Measurements from ENCODE around the gene SMIM10L2A.

SMIM10L2A gene

DNA sequence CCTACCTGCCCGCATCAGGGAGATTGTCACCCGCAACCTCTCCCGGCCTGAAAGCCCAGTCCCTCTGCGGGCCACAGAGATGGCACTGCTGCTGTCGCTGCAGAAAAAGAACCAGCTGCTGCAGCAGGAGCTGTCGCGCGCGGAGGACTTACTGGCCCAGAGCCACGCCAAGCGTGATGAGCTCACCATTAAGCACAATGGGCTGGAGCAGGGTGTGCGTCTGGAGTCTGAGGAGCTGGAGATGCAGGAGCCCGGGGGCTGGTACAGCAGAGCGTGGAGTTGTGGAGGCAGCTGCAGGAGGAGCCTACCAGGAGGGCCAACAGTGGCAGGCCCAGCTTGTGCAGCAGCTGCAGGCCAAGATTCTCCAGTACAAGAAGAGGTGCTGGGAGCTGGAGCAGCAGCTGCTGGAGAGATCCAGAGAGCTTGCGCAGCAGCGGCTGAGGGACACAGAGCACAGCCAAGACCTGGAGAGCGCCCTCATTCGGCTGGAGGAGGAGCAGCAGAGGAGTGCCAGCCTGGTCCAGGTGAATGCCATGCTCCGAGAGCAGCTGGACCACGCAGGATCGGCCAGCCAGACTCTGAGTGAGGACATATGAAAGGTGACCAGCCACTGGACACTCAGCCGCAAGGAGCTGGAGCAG, 11.3 kb downstream of the SMIM10L2A start:
- Histone ChIP-seq H3K27me3 (replicated peaks; ENCODE audit: control insufficient read depth, insufficient read depth, low read length) (no peaks in the 10 kb centered on the region; the same call in 1 of the 2 replicates), H3K36me3 (ENCODE audit: control insufficient read depth, insufficient read depth, low read length) (no peaks in the 10 kb centered on the region), H3K4me3 (replicated peaks; ENCODE audit: low read depth, low read length) (no peak overlapping the region)
- TF ChIP-seq, protein P1, sequence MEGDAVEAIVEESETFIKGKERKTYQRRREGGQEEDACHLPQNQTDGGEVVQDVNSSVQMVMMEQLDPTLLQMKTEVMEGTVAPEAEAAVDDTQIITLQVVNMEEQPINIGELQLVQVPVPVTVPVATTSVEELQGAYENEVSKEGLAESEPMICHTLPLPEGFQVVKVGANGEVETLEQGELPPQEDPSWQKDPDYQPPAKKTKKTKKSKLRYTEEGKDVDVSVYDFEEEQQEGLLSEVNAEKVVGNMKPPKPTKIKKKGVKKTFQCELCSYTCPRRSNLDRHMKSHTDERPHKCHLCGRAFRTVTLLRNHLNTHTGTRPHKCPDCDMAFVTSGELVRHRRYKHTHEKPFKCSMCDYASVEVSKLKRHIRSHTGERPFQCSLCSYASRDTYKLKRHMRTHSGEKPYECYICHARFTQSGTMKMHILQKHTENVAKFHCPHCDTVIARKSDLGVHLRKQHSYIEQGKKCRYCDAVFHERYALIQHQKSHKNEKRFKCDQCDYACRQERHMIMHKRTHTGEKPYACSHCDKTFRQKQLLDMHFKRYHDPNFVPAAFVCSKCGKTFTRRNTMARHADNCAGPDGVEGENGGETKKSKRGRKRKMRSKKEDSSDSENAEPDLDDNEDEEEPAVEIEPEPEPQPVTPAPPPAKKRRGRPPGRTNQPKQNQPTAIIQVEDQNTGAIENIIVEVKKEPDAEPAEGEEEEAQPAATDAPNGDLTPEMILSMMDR (IDR thresholded peaks at IDR 0.05; ENCODE audit: insufficient read depth, low read length, poor library complexity, severe bottlenecking): no peak
- DNase-seq (ENCODE audit: extremely low read depth, insufficient read length): no peak

DNA sequence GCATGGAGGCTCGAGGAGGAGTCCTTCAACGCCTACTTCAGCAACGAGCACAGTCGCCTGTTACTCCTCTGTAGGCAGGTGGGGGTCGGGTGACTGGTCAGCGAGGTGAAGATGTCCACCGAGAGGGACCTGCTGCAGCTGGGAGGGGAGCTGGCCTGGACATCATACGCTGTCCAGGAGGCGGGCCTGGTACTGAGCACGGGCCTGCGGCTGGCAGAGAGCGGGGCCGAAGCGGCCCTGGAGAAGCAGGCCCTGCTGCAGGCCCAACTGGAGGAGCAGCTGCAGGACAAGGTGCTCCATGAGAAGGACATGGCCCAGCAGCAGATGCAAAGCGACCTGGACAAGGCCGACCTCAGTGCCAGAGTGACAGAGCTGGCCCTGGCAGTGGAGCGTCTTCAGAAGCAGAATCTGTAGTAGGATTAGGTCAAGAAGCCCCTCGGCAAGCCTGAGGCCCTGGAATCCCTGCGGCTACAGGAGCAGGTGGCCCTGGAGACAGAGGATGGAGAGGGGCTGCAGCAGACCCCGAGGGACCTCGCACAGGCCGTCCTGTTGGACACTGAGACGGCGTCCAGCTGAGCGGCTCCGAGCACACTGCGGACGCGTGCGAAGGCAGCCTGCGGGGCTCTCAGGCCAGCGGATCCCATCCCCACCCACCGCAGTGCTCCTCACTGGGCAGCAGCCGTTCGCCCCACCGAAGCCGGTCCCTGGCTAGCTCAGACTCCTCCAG, 11.9 kb downstream of the SMIM10L2A start:
- H3K4me3 ChIP-seq (replicated peaks; ENCODE audit: low read depth, low read length): no peak overlapping the region
- no peak for DNase-seq (ENCODE audit: extremely low read depth, insufficient read length)
- TF ChIP-seq, protein P1 (IDR thresholded peaks at IDR 0.05; ENCODE audit: insufficient read depth, low read length, poor library complexity, severe bottlenecking): no peak
- H3K36me3 ChIP-seq (ENCODE audit: control insufficient read depth, insufficient read depth, low read length): no peaks in the 10 kb centered on the region
- H3K27me3 ChIP-seq (replicated peaks; ENCODE audit: control insufficient read depth, insufficient read depth, low read length): no peaks in the 10 kb centered on the region; the same call in 1 of the 2 replicates

DNA sequence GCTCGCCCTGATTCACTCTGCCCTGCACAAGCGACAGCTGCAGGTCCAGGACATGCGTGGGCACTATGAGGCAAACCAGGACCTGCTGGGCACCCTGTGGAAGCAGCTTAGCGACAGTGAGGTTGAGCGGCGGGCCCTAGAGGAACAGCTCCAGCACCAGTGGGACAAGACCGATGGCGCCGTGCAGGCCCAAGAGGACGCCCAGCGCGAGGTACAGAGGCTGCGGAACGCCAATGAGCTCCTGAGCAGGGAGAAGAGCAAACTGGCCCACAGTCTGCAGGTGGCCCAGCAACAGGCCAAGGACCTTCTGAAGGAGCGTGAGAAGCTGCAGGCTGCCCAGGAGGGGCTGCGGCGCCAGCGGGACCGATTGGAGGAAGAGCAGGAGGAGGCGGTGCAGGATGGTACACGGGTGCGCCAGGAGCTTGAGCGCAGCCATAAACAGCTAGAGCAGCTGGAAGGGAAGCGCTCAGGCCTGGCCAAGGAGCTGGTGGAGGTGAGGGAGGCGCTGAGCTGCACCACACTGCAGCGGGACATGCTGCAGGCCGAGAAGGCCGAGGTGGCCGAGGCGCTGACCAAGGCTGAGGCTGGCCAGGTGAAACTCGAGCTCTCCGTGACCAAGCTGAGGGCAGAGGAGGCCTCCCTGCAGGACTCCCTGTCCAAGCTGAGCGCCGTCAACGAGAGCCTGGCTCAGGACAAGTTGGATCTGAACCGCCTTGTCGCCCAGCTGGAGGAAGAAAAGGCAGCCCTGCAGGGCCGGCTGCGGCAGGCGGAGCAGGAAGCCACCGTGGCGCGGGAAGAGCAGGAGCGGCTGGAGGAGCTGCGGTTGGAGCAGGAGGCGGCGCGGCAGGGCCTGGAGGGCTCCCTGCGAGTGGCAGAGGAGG, 12.8 kb downstream of the SMIM10L2A start:
- no peaks in the 10 kb centered on the region for H3K36me3 ChIP-seq (ENCODE audit: control insufficient read depth, insufficient read depth, low read length)
- TF ChIP-seq, protein P1 (IDR thresholded peaks at IDR 0.05; ENCODE audit: insufficient read depth, low read length, poor library complexity, severe bottlenecking): no peak

DNA sequence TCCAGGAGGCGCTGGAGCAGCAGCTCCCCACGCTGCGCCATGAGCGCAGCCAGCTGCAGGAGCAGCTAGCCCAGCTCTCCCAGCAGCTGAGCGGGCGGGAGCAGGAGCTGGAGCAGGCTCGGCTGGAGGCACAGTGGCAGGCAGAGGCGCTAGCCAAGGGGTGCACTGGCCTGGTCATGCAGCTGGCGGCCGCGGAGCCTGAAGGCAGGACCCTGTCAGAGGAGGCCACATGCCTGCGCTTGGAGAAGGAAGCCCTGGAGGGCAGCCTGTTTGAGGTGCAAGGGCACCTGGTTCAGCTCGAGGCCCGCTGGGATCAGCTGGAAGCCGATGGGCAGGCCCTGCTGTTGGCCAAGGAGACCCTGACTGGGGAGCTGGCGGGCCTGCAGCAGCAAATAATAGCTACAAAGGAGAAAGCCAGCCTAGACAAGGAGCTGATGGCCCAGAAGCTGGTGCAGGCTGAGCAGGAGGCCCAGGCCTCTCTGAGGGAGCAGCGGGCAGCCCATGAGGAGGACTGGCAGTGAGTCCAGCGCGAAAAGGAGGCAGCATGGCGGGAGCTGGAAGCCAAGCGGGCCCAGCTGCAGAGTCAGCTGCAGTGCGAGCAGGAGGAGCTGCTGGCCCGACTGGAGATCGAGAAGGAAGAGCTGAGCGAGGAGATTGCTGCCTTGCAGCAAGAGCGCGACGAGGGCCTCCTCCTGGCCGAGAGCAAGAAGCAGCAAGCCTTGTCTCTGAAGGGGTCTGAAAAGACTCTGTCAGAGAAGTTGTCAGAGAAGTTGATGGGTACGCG, 13.6 kb downstream of the SMIM10L2A start:
- Histone ChIP-seq H3K4me3 (replicated peaks; ENCODE audit: low read depth, low read length) (no peak overlapping the region), H3K27me3 (replicated peaks; ENCODE audit: control insufficient read depth, insufficient read depth, low read length) (no peaks in the 10 kb centered on the region; the same call in 1 of the 2 replicates), H3K36me3 (ENCODE audit: control insufficient read depth, insufficient read depth, low read length) (no peaks in the 10 kb centered on the region)
- TF ChIP-seq, protein P1 (IDR thresholded peaks at IDR 0.05; ENCODE audit: insufficient read depth, low read length, poor library complexity, severe bottlenecking): no peak
- DNase-seq (ENCODE audit: extremely low read depth, insufficient read length): no peak

More for the DNA sequence above, 12.8 kb downstream of the SMIM10L2A start:
- Histone ChIP-seq H3K27me3 (replicated peaks; ENCODE audit: control insufficient read depth, insufficient read depth, low read length) (no peaks in the 10 kb centered on the region; the same call in 1 of the 2 replicates), H3K4me3 (replicated peaks; ENCODE audit: low read depth, low read length) (no peak overlapping the region)
- no peak for DNase-seq (ENCODE audit: extremely low read depth, insufficient read length)

- no peak for DNase-seq (ENCODE audit: extremely low read depth, insufficient read length)
- no peaks in the 10 kb centered on the region; the same call in 1 of the 2 replicates for H3K27me3 ChIP-seq (replicated peaks; ENCODE audit: control insufficient read depth, insufficient read depth, low read length)
- TF ChIP-seq, protein P1 (IDR thresholded peaks at IDR 0.05; ENCODE audit: insufficient read depth, low read length, poor library complexity, severe bottlenecking): no peak
- H3K4me3 ChIP-seq (replicated peaks; ENCODE audit: low read depth, low read length): no peak overlapping the region
- no peaks in the 10 kb centered on the region for H3K36me3 ChIP-seq (ENCODE audit: control insufficient read depth, insufficient read depth, low read length)
Observed at GRCh38 chrX:135435933-135436332, 14.2 kb downstream of the SMIM10L2A start.

Data from GM06990 (cell line).